Measurements from ENCODE around the gene HDAC10.

The HDAC10 gene

GRCh38 chr22:50250555-50251476 is at the start of gene HDAC10:
TSS of gene HDAC10 (minus strand) at chr22:50251265. CDS start at chr22:50251032, 233 bp downstream.
- no peak for DNase-seq (ENCODE audit: low read depth)
- no peak for TF ChIP-seq CTCF (conservative IDR thresholded peaks at IDR 0.05; ENCODE audit: low read depth, low read length)
- H3K4me3 ChIP-seq (ENCODE audit: low read length), result peak within 1 kb of the TSS; percentile 70

GRCh38 chr22:50300620-50301257 is 49.7 kb upstream of the HDAC10 start:
- peak overlapping the region; percentile 57 for H3K4me3 ChIP-seq (ENCODE audit: low read length)
- no peak for DNase-seq (ENCODE audit: low read depth)
- no peak for TF ChIP-seq CTCF (conservative IDR thresholded peaks at IDR 0.05; ENCODE audit: low read depth, low read length)

- no peak for TF ChIP-seq CTCF (conservative IDR thresholded peaks at IDR 0.05; ENCODE audit: low read depth, low read length)
- peak overlapping the region; percentile 57 for H3K4me3 ChIP-seq (ENCODE audit: low read length)
- no peak for DNase-seq (ENCODE audit: low read depth)
Measured at GRCh38 chr22:50299785-50300619, 48.9 kb upstream of the HDAC10 start.

GRCh38 chr22:50298937-50299784 is 48.1 kb upstream of the HDAC10 start:
- DNase-seq (ENCODE audit: low read depth), result no peak
- H3K4me3 ChIP-seq (ENCODE audit: low read length), result peak overlapping the region; percentile 57
- no peak for TF ChIP-seq CTCF (conservative IDR thresholded peaks at IDR 0.05; ENCODE audit: low read depth, low read length)

GRCh38 chr22:50298266-50298637 is 47.2 kb upstream of the HDAC10 start:
- DNase-seq (ENCODE audit: low read depth), result no peak
- H3K4me3 ChIP-seq (ENCODE audit: low read length), result no peak overlapping the region
- no peak for TF ChIP-seq CTCF (conservative IDR thresholded peaks at IDR 0.05; ENCODE audit: low read depth, low read length)
